Panc1 (cell line): ENCODE data around the gene TMTC2. TPM values are rescaled to one million over a fixed set of nuclear protein-coding genes. Genes with fewer than 3 reads are reported as not detected.

ENCODE experiments used
- ATAC-seq: fragments of 200-7000 bp; cut with Tn5 transposase; 2 replicates; pipeline ENCODE4 v1.9.1; 2020; ENCODE audit warnings: mild to moderate bottlenecking, moderate library complexity
- BruUV-seq: library from RNA; stranded (reverse); fragments of 400-500 nt; replicated peaks from 2 replicates; lab custom pipeline; 2021; lab: Mats Ljungman, UMichigan
- CTCF ChIA-PET: fragments of 300-600 bp; sonication (Branson Sonifier 250); formaldehyde crosslinking; loops from one replicate; lab custom pipeline; 2022; ENCODE audit warnings: antibody characterized with exemption; lab: Charles Lee
- POLR2A ChIA-PET: fragments of 300-600 bp; sonication (Branson Sonifier 250); formaldehyde crosslinking; loops from one replicate; lab custom pipeline; 2022; ENCODE audit warnings: antibody characterized with exemption; lab: Charles Lee
- DNase-seq: peaks from one replicate; pipeline ENCODE4 v3.0.0-alpha.2; 2010; ENCODE audit warnings: low read depth, low spot score
- H3K27ac ChIP-seq: 2 replicates; pipeline ENCODE4 v1.5.1; 2011; ENCODE audit warnings: mild to moderate bottlenecking, low read length, inconsistent platforms
- H3K27me3 ChIP-seq: fragments of 200-500 bp; sonication (Bioruptor generic); 2 replicates; pipeline ENCODE4 v1.6.0; 2014; ENCODE audit warnings: low read length, inconsistent platforms; ENCODE audit not compliant: control insufficient read depth, insufficient read depth
- H3K36me3 ChIP-seq: fragments of 200-500 bp; sonication (Bioruptor generic); 2 replicates; pipeline ENCODE4 v1.5.1; 2014; ENCODE audit warnings: inconsistent platforms, mild to moderate bottlenecking, low read length, moderate library complexity; ENCODE audit not compliant: control insufficient read depth, insufficient read depth
- H3K4me1 ChIP-seq: 2 replicates; pipeline ENCODE4 v1.5.1; 2011; ENCODE audit warnings: inconsistent platforms, mild to moderate bottlenecking, low read length, moderate library complexity; ENCODE audit not compliant: control insufficient read depth, insufficient read depth
- H3K4me3 ChIP-seq, 2 experiments: 2 replicates each; pipeline ENCODE4 v1.5.1; 2011 to 2012; ENCODE audit warnings: low read depth in 2 of 2, low read length in 2 of 2, mild to moderate bottlenecking in 2 of 2, inconsistent platforms in 1 of 2, moderate library complexity in 1 of 2
- H3K9me3 ChIP-seq: fragments of 200-500 bp; sonication (Bioruptor generic); 2 replicates; pipeline ENCODE4 v1.5.1; 2014; ENCODE audit warnings: low read depth, mild to moderate bottlenecking, inconsistent platforms, low read length, moderate library complexity; ENCODE audit not compliant: control insufficient read depth, insufficient read depth
- POLR2AphosphoS5 ChIP-seq: IDR thresholded peaks from 2 replicates; pipeline ENCODE4 v1.6.1; 2012; ENCODE audit warnings: mild to moderate bottlenecking, low read depth, low read length, moderate library complexity
- SIN3A ChIP-seq: IDR thresholded peaks from 2 replicates; pipeline ENCODE4 v1.6.1; 2012; ENCODE audit warnings: low read depth, mild to moderate bottlenecking, low read length, moderate library complexity, borderline replicate concordance; ENCODE audit not compliant: insufficient read depth
- TCF7L2 ChIP-seq: IDR thresholded peaks from 2 replicates; pipeline ENCODE4 v1.6.1; 2011; ENCODE audit warnings: mild to moderate bottlenecking, low read depth, low read length, inconsistent platforms
- in situ Hi-C: cut with HindIII; loops from 2 replicates; pipeline ENCODE4 v1.10.0; 2016; ENCODE audit warnings: low sequenced_read_pairs, low pct_unique_long_range_greater_than_20kb
- intact Hi-C: fragments of 100-400 bp; cut with micrococcal nuclease; formaldehyde crosslinking; loops from one replicate; pipeline ENCODE4 v1.10.0; 2022; ENCODE audit not compliant: unreplicated experiment
- total RNA-seq: library from RNA; stranded (reverse); gene quantifications from one replicate; pipeline ENCODE4 v1.2.1, GENCODE V29; 2021; ENCODE audit not compliant: unreplicated experiment
- TF ChIP-seq, protein P1 (sequence below), 2 experiments: IDR thresholded peaks; 2 replicates each; pipeline ENCODE4 v1.6.1; 2011 to 2012; ENCODE audit warnings: low read depth in 2 of 2, control low read depth in 1 of 2, low read length in 1 of 2, mild to moderate bottlenecking in 1 of 2, moderate library complexity in 1 of 2; ENCODE audit not compliant: insufficient read depth in 1 of 2
- TF ChIP-seq, protein P2 (sequence below): fragments of 450-650 bp; IDR thresholded peaks from 2 replicates; pipeline ENCODE4 v1.5.1; 2017; ENCODE audit warnings: mild to moderate bottlenecking

TMTC2 gene
- total RNA-seq, 1 experiment from 2014 or later: 5.7 TPM

GRCh38 chr12:82789674-82790073 lies 103.0 kb downstream of the TMTC2 start:
- ChIA-PET CTCF (no interaction called here), POLR2A (no interaction called here)
- TF ChIP-seq, protein P1, sequence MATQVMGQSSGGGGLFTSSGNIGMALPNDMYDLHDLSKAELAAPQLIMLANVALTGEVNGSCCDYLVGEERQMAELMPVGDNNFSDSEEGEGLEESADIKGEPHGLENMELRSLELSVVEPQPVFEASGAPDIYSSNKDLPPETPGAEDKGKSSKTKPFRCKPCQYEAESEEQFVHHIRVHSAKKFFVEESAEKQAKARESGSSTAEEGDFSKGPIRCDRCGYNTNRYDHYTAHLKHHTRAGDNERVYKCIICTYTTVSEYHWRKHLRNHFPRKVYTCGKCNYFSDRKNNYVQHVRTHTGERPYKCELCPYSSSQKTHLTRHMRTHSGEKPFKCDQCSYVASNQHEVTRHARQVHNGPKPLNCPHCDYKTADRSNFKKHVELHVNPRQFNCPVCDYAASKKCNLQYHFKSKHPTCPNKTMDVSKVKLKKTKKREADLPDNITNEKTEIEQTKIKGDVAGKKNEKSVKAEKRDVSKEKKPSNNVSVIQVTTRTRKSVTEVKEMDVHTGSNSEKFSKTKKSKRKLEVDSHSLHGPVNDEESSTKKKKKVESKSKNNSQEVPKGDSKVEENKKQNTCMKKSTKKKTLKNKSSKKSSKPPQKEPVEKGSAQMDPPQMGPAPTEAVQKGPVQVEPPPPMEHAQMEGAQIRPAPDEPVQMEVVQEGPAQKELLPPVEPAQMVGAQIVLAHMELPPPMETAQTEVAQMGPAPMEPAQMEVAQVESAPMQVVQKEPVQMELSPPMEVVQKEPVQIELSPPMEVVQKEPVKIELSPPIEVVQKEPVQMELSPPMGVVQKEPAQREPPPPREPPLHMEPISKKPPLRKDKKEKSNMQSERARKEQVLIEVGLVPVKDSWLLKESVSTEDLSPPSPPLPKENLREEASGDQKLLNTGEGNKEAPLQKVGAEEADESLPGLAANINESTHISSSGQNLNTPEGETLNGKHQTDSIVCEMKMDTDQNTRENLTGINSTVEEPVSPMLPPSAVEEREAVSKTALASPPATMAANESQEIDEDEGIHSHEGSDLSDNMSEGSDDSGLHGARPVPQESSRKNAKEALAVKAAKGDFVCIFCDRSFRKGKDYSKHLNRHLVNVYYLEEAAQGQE (IDR thresholded peaks at IDR 0.05; ENCODE audit: insufficient read depth in 1 of 2, low read depth in 2 of 2, low read length in 1 of 2): no peak
- TF ChIP-seq POLR2AphosphoS5: no peak
- no peak for TF ChIP-seq SIN3A
- TF ChIP-seq, protein P2, sequence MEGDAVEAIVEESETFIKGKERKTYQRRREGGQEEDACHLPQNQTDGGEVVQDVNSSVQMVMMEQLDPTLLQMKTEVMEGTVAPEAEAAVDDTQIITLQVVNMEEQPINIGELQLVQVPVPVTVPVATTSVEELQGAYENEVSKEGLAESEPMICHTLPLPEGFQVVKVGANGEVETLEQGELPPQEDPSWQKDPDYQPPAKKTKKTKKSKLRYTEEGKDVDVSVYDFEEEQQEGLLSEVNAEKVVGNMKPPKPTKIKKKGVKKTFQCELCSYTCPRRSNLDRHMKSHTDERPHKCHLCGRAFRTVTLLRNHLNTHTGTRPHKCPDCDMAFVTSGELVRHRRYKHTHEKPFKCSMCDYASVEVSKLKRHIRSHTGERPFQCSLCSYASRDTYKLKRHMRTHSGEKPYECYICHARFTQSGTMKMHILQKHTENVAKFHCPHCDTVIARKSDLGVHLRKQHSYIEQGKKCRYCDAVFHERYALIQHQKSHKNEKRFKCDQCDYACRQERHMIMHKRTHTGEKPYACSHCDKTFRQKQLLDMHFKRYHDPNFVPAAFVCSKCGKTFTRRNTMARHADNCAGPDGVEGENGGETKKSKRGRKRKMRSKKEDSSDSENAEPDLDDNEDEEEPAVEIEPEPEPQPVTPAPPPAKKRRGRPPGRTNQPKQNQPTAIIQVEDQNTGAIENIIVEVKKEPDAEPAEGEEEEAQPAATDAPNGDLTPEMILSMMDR: no peak
- no peak for TF ChIP-seq TCF7L2
- ATAC-seq (no peak), DNase-seq (no peak)
- Histone ChIP-seq H3K4me1 (no peaks in the 10 kb centered on the region), H3K36me3 (no peaks in the 10 kb centered on the region), H3K27ac (no peak overlapping the region), H3K9me3 (no peaks in the 10 kb centered on the region), H3K4me3 (no peak overlapping the region), H3K27me3 (no peaks in the 10 kb centered on the region)
- intact Hi-C loops: no loop called here
- in situ Hi-C loops: no loop called here
- no TSS peak for BruUV-seq

GRCh38 chr12:82793751-82794281 lies 107.1 kb downstream of the TMTC2 start:
- Histone ChIP-seq H3K27me3 (no peaks in the 10 kb centered on the region), H3K4me3 (no peak overlapping the region), H3K36me3 (no peaks in the 10 kb centered on the region), H3K27ac (no peak overlapping the region), H3K9me3 (no peaks in the 10 kb centered on the region), H3K4me1 (no peaks in the 10 kb centered on the region)
- in situ Hi-C loops (no loop called here), intact Hi-C loops (no loop called here)
- DNase-seq (no peak), ATAC-seq (no peak)
- BruUV-seq: no TSS peak
- ChIA-PET POLR2A (no interaction called here), CTCF (no interaction called here)
- no peak for TF ChIP-seq SIN3A
- TF ChIP-seq TCF7L2: no peak

DNA sequence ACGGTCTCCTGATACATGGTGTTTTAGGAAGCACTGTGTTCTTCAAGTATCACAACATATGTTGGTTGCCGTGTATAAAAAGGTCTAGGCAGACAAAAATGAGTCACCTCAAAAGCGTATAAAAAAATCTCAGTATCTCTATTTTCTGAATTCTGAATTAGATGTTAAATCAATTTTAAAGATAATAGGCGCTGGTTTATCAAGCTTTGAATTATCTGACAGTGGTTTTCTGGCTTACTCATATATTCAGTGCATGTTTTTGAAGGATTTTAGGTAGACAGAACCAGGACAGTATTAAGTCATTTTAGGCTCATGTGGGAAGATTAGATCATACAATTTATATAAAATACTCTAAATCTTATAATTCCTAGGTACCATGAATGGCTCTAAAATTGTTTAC lies 110.8 kb downstream of the TMTC2 start:
- intact Hi-C loops (no loop called here), in situ Hi-C loops (no loop called here)
- DNase-seq: no peak
- H3K27me3 ChIP-seq: no peaks in the 10 kb centered on the region
- ChIA-PET CTCF (no interaction called here), POLR2A (no interaction called here)
- ATAC-seq: no peak
- H3K27ac ChIP-seq: no peak overlapping the region
- no peaks in the 10 kb centered on the region for H3K4me1 ChIP-seq
- TF ChIP-seq POLR2AphosphoS5 (no peak), TCF7L2 (no peak), SIN3A (no peak)
- TF ChIP-seq, protein P1 (IDR thresholded peaks at IDR 0.05; ENCODE audit: insufficient read depth in 1 of 2, low read depth in 2 of 2, low read length in 1 of 2): no peak
- TF ChIP-seq, protein P2: no peak
- no peak overlapping the region for H3K4me3 ChIP-seq
- no peaks in the 10 kb centered on the region for H3K9me3 ChIP-seq
- BruUV-seq: no TSS peak
- H3K36me3 ChIP-seq: no peaks in the 10 kb centered on the region
